ENCODE data around the gene TPD52L1. TPM values are rescaled to one million over a fixed set of nuclear protein-coding genes. Genes with fewer than 3 reads are reported as not detected.
"Not testable (repeated sequence)": the region's sequence is repeated elsewhere in the genome, so short reads cannot be mapped to it uniquely, and the experiment has no call there.

Gene TPD52L1
- total RNA-seq, 1 donor from 2014 or later = not detected

DNA sequence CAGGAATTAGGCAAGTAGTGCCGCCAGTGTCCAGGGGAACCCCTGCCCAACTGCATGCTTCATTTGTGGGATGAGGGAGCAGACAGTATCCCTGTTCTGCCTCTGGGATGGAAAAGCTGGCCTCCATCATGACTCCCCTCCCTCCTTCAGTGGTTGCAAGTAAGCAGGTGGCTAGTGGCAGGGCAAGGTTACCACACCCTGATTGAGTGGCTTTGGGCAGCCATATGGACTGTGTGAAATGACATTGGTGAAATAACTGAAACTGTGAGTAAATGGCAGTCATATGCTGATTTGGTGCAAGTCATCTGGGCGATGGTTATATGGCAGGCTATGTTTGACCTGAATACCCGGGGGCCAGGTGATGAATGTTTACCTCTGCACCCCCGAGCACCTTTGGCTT is 115.2 kb downstream of the TPD52L1 start:
- intact Hi-C loops (cut with micrococcal nuclease) = no loop called here

GRCh38 chr6:125269328-125269985 is 115.9 kb downstream of the TPD52L1 start:
- intact Hi-C loops (cut with micrococcal nuclease) = no loop called here

GRCh38 chr6:125270380-125270779 is 116.8 kb downstream of the TPD52L1 start:
- intact Hi-C loops (cut with micrococcal nuclease) = no loop called here

- intact Hi-C loops (cut with micrococcal nuclease) = no loop called here
Observed at GRCh38 chr6:125271486-125272159, 118.0 kb downstream of the TPD52L1 start.

DNA sequence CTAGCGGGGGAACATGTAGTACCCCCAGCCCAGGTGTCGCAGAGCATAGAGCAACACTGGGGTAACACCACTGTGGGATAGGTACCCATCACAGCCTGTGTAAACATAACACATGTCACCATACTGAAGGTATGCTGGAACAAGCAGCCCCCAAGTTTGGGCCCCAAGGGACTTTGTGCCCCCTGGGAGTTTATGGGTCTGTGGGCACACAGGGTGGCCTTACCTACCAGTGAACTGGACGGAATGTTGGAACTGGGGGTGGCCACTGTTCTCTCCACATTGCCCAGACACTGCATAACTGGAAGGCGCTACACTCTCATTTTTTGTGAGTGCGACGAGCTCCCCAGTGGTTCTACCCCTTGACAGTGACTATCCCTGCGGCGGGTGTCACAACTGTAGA is 119.7 kb downstream of the TPD52L1 start:
- intact Hi-C loops (cut with micrococcal nuclease) = no loop called here

DNA sequence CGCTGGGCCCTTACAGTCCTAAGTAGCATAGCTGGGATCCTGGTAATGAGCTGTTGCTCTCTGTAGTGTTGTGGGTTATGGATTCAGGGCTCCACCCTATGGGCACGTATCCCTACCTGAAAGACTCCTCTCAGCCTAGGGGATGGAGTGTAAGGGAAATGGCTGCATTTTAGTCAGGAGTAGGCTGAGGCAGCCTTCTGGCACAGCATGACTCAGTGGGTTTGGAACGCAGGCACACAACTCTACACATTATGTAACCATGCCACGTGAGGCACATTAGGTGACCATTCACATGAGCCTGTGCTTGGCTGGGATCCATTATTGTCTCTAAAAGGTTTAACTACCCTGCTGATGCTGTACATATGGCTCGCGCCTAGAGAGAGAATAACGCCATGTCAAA is 120.4 kb downstream of the TPD52L1 start:
- intact Hi-C loops (cut with micrococcal nuclease) = no loop called here

- intact Hi-C loops (cut with micrococcal nuclease) = no loop called here
Observed at GRCh38 chr6:125274935-125275334, 121.4 kb downstream of the TPD52L1 start.

- intact Hi-C loops (cut with micrococcal nuclease) = no loop called here
Observed at GRCh38 chr6:125275779-125276178, 122.2 kb downstream of the TPD52L1 start.

GRCh38 chr6:125277838-125278237 is 124.3 kb downstream of the TPD52L1 start:
- intact Hi-C loops (cut with micrococcal nuclease) = no loop called here

DNA sequence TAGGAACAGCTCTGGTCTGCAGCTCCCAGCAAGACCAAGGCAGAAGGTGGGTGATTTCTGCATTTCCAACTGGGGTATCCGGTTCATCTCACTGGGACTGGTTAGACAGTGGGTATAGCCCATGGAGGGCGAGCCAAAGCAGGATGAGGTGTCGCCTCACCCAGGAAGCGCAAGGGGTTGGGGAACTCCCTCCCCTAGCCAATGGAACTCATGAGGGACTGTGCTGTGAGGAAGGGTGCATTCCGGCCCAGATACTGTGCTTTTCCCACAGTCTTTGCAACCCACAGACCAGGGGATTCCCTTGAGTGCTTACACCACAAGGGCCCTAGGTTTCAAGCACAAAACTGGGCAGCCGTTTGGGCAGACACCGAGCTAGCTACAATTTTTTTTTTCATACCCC is 126.4 kb downstream of the TPD52L1 start:
- intact Hi-C loops (cut with micrococcal nuclease) = no loop called here

- intact Hi-C loops (cut with micrococcal nuclease) = not testable (repeated sequence)
Observed at GRCh38 chr6:125280370-125281035, 126.9 kb downstream of the TPD52L1 start.

DNA sequence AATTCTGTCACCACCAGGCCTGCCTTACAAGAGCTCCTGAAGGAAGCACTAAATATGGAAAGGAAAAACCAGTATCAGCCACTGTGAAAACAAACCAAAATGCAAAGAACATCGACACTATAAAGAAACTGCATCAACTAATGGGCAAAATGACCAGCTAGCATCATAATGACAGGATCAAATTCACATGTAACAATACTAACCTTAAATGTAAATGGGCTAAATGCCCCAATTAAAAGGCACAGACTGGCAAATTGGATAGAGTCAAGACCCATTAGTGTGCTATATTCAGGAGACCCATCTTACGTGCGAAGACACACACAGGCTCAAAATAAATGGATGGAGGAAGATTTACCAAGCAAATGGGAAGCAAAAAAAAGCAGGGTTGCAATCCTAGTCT is 128.9 kb downstream of the TPD52L1 start:
- intact Hi-C loops (cut with micrococcal nuclease) = not testable (repeated sequence)

DNA sequence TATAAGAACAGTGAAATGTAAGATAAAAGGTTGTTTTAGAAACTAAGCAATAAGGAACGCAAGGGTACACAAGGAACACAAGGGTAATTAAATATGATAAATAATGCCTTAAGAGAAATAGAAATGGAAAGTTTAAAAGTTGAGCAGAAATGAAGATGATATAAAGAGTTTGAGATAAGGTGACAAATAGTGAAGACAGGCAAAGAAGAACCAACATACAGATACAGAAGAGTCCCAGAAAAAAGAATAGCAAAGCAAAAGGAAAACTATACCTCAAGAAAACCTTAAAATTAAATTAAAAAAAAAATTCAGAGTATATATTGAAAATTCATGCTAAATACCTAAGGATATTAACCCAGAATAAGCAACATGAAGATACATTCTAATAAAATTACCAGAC is 131.8 kb downstream of the TPD52L1 start:
- intact Hi-C loops (cut with micrococcal nuclease) = no loop called here

- intact Hi-C loops (cut with micrococcal nuclease) = no loop called here
Observed at GRCh38 chr6:125285936-125286335, 132.4 kb downstream of the TPD52L1 start.

DNA sequence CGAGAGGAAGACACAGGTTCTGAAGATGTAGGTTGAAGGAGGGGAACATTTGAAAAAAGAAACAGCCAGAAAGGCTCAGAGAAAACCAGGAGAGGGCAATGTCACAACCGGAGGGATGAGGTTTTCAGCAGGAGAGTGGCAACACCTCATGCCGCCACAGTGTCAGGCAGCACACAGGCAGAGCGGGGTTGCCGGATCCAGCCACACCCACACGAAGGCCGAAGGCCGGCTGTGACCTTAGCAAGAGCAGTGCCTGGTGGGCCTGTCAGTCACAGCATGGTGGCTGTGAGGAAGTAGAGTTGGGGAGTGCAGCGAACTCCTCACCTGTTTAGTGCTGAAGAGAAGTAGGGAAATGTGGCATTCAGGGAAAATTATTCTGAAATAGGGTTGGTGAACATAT is 134.1 kb downstream of the TPD52L1 start:
- intact Hi-C loops (cut with micrococcal nuclease) = no loop called here

DNA sequence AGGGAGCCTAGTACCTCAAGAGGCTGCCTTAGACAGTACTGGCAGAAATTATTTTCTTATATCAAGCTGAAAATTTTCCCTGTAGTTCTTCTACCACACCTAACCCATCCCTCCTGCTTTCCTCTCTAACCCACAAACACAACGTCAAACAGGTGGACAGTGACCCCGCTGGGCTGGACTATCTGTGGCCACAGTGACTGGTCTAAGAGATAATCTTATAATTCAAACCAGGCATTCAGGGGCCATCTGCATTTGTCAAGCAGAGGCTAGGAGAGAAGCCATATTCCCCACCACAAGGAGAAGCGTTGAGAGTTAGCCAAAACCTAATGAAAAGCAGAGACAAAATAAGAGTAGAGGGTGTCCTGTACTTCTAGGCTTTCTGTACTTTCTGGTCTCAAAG is 140.0 kb downstream of the TPD52L1 start:
- intact Hi-C loops (cut with micrococcal nuclease) = no loop called here

DNA sequence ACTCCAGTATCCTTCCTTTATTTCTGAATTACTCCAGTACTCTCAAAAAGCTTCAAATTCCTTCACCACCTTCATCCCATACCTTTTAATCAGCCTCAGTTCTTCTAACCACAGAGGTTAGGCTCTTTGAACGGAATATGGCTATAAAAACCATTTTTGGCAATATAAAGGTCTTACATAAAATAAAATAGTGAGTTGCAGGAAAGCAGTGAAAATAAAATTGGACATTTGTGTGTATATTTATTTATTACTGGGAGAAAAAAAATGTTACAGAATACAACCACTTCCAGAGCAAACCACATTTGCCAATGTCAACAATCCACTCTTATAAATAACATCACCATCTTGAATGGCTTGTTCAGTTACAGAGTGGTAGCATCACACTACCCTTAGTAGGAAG is 140.5 kb downstream of the TPD52L1 start:
- intact Hi-C loops (cut with micrococcal nuclease) = no loop called here

- intact Hi-C loops (cut with micrococcal nuclease) = no loop called here
Observed at GRCh38 chr6:125294925-125295324, 141.4 kb downstream of the TPD52L1 start.

DNA sequence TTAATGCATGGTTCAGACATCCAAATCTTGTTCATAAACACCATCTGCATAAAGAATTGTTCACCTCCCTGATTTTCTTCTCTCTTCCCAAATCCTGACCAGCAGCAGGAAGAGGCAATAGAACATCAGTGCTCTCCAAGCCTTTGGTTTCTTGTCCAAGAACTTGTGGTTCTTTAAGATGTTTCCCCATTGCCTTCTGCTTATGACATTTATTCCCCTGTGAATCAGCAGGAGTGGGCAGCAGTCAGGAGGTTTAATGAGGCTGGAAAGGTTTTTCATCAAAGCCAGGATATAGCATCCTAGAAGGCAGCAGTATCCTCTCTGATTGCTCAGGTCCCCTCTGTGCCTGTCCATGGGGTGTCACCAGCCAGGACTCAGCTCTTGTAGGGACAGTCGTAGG is 142.9 kb downstream of the TPD52L1 start:
- intact Hi-C loops (cut with micrococcal nuclease) = no loop called here

DNA sequence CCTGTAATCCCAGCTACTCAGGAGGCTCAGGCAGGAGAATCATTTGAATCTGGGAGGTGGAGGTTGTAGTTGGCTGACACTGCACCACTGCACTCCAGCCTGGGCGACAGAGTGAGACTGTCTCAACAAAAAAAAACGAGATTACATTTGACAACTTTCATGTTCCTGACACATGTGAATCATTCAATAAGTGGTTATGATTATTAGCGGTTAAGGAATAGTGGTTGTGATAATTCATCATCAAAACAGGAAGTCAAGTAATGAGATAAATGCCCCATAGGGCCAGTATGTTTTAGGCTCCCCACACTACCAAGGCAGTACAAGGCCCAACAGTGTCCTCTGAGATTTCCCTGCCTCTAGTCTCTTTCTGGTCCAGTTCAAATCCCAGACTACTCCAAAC is 145.7 kb downstream of the TPD52L1 start:
- intact Hi-C loops (cut with micrococcal nuclease) = no loop called here

DNA sequence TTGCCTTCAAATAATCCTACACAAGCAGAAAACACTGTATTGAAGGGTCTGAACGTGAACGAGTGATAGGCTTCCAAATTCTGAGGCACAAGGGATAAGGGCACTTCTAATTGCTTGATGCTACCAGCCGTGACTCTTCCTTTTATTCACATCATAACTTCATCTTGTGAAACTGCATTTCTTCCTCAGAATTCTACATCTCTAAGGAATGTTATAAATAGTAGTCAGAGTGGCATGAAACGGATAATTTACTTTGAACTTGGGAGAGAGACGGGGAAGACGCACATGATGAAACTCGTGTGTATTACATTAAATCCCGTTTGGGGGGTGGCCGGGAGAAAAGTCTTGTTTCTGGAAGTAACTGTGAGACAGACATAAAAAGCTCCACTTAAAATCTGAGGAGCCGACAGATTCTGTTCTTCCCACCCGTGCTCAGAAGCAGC is 147.4 kb downstream of the TPD52L1 start:
- intact Hi-C loops (cut with micrococcal nuclease) = loop anchor here (1.0 to 5.0 kb wide), 3 partner anchors 109 to 1039 kb away; partner anchors contain the start of genes CENPW and TRMT11

Measured in T-helper 1 cell treated with Interleukin-12 subunit alpha and Interleukin-12 subunit beta and Interleukin-4 antibody, amounts not matched to agents 30 ng/mL and 1 ng/mL, for 36 hours (primary cell).